Activated CD4-positive, alpha-beta T cell treated with anti-CD3 and anti-CD28 coated beads for 36 hours (primary cell): ENCODE measurements around the gene CST2. TPM values are rescaled to one million over a fixed set of nuclear protein-coding genes. Genes with fewer than 3 reads are reported as not detected.

Experiments
- total RNA-seq, 2 experiments: library from RNA; stranded (reverse); gene quantifications; one replicate each; pipeline ENCODE4 v1.2.3, GENCODE V29; 2021

Gene CST2
- total RNA-seq, 2 experiments from 2014 or later, result not detected

Other genes starting within 250 kb of the CST2 start
- not detected for gene CST9, start 220.8 kb downstream of the CST2 start, total RNA-seq
- 1 to 10 TPM; 1.0 to 1.4 TPM for gene CST3, start 188.8 kb downstream of the CST2 start, total RNA-seq
- not detected for gene CST4, start 137.7 kb downstream of the CST2 start, total RNA-seq
- not detected for gene CST1, start 75.8 kb downstream of the CST2 start, total RNA-seq
- gene CST5, start 53.0 kb upstream of the CST2 start, total RNA-seq, result not detected
- gene GGTLC1, start 162.1 kb upstream of the CST2 start, total RNA-seq, result not detected